22Rv1 (cell line): ENCODE measurements around the gene TNFAIP2.

Experiments used
- H3K27ac ChIP-seq: fragments of 450-650 bp; 2 replicates; pipeline ENCODE4 v1.5.1; 2017
- ZFX ChIP-seq: fragments of 450-650 bp; IDR thresholded peaks from 2 replicates; pipeline ENCODE4 v1.6.1; 2017; ENCODE audit warnings: antibody characterized with exemption, borderline replicate concordance
- TF ChIP-seq, protein P1 (sequence below): fragments of 450-650 bp; IDR thresholded peaks from 2 replicates; pipeline ENCODE4 v1.5.1; 2017; ENCODE audit warnings: mild to moderate bottlenecking

The TNFAIP2 gene

DNA sequence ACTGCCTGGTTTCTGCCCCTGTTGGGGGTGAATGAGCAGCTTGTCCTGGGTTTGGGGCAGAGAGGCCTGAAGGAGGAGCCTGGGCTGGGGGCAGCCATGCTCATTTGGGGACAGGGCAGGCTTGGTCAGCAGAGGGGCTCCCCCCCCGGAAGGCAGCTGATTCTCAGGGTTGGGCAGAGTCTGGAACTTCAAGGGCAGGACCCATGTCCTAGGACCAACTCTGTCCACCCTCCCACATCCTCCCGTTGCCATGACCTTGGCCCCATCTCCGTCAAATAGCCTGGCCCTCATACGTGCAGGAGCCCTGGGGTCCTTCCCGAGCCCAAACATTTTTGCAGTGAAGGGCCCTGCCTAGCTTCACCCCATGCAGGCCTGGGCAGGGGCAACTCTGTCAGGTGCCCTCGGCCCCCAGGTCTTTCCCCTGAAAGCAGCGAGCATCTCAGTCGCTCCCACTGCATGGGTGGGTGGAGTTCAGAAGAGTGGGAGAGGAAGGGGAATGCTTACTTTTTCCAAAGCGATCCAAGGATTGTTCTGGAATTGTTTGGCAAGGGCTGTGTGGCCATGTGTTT, 32.6 kb downstream of the TNFAIP2 start:
- no peak overlapping the region for H3K27ac ChIP-seq
- TF ChIP-seq, protein P1, sequence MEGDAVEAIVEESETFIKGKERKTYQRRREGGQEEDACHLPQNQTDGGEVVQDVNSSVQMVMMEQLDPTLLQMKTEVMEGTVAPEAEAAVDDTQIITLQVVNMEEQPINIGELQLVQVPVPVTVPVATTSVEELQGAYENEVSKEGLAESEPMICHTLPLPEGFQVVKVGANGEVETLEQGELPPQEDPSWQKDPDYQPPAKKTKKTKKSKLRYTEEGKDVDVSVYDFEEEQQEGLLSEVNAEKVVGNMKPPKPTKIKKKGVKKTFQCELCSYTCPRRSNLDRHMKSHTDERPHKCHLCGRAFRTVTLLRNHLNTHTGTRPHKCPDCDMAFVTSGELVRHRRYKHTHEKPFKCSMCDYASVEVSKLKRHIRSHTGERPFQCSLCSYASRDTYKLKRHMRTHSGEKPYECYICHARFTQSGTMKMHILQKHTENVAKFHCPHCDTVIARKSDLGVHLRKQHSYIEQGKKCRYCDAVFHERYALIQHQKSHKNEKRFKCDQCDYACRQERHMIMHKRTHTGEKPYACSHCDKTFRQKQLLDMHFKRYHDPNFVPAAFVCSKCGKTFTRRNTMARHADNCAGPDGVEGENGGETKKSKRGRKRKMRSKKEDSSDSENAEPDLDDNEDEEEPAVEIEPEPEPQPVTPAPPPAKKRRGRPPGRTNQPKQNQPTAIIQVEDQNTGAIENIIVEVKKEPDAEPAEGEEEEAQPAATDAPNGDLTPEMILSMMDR: no peak
- TF ChIP-seq ZFX: no peak

DNA sequence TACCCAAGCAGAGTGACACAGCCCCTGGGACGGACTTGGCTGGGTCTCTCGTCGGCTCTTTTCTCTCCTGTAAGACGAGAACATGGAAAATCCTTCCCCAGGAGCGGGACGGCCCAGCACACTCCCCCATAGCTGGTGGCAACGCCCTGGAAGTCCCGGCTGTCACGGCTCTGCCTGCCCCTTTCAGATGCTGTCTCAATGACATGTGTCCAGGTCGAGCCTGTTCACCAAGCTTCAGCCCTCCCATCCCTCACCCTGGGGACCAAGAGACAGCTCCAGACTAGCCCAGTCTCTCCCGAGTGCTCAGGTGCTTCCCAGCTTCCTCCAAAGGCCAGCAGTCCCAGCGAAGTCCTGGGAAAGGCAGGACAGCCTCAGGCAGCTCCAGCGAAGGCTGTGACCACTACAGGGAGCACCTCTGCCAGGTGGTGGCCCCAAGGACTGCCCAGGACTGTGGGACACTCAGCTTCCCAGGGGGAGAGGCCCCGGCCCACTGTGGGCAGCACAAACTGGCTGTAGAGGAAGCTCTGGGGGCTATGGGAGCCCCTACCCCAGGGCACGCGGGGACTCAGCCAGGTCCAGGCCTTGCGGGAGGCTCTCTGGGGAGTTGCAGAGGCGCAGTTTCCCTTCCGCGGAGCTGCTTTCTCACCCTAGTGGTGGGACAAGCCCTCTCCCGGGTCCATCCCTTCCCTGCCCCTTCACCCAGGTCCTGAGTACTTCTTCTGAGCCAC, 33.6 kb downstream of the TNFAIP2 start:
- H3K27ac ChIP-seq: no peak overlapping the region
- TF ChIP-seq, protein P1: no peak
- TF ChIP-seq ZFX: no peak

DNA sequence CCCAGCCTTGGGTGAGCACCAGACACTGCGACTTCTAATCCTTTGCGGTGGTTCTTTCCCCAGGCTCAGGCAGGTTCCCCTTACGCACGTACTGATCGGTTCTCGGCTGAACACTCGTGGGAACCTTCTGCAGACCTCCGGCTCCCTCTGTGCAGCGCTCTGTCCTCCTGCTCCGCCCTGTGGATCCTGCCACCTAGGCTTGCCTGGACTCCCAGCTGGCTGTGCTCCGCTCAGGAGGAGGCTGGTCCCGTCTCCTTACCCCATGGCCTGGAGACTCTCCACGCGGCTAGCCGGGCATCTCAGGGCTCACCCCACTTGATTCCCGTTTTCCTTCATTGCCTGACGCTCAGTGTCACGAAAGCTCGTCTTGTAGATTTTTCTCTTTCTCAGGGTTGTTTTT, 34.7 kb downstream of the TNFAIP2 start:
- TF ChIP-seq ZFX: no peak
- TF ChIP-seq, protein P1: no peak
- H3K27ac ChIP-seq: no peak overlapping the region

GRCh38 chr14:103158688-103159087, 35.4 kb downstream of the TNFAIP2 start:
- H3K27ac ChIP-seq: no peak overlapping the region

DNA sequence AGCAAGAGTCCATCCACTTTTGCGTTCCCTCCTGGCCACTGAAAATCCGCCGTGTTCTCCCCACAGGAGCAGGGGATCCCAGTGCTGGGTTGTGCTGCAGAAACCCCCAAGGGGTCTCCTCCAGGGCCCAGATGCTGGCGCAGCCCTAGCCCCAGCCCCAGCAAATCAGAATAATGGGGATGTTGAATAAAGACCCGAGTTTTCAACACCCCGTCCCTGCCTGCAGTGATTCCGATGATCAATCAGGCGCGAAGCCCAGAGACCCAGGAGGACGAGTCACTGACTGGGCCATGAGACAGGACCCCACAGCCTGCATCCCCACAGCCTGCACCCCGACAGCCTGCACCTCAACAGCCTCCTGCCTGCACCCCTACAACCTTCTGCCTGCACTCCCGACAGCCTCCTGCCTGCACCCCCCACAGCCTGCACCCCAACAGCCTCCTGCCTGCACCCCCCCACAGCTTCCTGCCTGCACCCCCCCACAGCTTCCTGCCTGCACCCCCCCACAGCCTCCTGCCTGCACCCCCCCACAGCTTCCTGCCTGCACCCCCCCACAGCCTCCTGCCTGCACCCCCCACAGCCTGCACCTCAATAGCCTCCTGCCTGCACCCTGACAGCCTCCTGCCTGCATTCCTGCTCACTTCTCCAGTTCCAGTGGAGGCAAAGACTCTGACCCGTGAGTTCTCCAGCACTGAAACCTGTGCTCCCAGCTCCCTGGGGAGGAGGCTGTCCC, 37.2 kb downstream of the TNFAIP2 start:
- no peak overlapping the region for H3K27ac ChIP-seq

More at GRCh38 chr14:103158688-103159087, 35.4 kb downstream of the TNFAIP2 start:
- TF ChIP-seq, protein P1: no peak
- no peak for TF ChIP-seq ZFX

DNA sequence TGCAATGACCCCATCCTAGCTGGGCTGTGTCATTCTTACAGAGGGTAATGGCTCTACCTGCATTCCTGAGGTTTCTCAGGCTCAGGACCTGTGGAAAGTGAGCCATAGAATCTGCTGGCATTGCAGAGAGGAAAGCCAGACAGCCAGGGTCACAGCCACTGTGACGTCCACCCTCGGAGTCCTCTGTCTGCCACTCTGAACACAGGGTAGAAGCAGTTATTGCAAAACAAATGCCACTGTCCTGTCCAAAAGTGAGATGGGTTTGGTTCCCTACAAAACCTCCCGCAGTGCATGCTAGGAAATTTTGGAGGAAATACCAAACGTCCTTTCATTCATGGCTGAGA, 37.8 kb downstream of the TNFAIP2 start:
- TF ChIP-seq ZFX: no peak
- TF ChIP-seq, protein P1: no peak
- H3K27ac ChIP-seq: no peak overlapping the region

More for the DNA sequence above, 37.2 kb downstream of the TNFAIP2 start:
- TF ChIP-seq, protein P1: no peak
- no peak for TF ChIP-seq ZFX

DNA sequence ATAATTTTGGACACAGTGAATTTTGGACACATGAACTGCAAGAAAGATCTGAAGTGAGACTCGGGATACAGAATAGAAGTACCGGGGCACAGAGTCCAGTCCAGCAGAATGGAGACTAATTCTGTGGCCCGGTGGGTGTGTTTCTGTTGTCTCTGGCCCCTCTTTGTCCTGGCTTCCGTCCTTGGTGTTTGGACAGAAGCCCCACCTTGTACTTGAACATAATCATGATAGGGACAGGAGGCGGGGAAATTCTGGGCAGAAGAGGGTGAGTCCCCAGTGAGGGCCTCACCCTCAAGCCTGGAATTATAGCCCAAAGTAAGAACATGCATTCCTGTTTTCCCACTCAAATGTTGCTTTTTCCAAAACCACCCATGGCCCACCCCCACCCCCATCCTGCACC, 39.9 kb downstream of the TNFAIP2 start:
- TF ChIP-seq, protein P1: no peak
- TF ChIP-seq ZFX: no peak
- H3K27ac ChIP-seq: no peak overlapping the region
